Activated CD8-positive, alpha-beta memory T cell treated with anti-CD3 and anti-CD28 coated beads for 24 hours (primary cell): ENCODE data around the gene NRGN.

Source experiments
- DNase-seq: peaks from one replicate; pipeline ENCODE4 v3.0.0-alpha.2; 2020

Gene NRGN

DNA sequence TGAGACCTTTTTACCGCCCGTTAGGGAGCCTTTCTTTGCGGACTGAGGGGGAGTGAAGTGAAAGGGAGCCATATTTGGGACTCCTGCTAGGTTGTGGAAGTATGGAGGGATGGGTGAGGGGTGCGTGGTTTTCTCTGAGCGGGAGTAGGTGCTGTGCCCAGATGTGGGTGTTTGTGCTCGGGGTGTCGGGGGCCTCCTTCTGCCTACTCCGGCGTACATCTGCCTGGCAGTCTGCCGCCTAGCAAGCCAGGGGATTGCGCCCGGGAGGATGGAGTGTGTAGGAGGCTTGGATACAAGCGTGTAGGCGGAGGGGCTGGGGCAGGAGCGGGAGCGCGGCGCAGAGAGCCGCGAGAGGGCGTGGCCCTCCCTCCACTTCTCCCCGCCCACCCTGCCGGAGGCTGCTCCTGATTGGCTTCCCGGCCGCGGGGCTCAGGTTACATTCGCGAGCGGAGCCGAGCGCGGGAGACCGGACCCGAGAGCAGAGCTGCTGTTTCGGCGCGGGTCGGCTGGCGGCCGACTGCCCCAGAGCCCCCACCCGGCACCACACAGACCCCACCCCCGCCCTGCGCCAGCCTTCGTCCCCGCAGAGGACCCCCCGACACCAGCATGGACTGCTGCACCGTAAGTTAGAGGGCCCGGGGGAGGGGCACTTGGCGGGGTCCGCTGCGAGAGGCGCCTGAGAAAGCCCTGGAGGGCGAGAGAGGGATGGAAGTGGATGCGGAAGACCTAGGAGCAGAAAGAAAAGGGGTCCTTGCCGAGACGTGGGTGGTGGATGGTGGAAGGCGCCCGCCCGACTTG lies at the start of gene NRGN:
Gene NRGN (plus strand): TSS at position 464 of the 798 bp plus-strand sequence. CDS start 143 bp downstream, at position 607.
- DNase-seq, result peak; percentile 90

DNA sequence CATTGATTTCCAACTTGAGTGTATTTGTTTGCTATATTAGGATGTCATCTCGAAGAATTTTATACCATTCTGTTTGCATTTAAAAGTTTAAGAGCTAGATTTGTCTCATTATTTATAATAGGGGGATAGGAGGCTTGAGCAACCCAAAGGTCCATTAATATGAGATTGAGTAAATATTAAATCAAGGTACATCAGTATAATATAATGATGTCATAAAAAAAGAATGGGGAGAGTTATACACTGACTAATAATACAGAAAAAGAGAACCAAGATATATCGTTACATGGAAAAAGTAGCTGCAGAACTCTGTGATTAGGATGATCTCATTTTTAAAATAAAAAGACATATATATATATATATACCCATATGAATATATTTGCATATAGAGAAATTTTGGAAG lies 46.6 kb upstream of the NRGN start:
- DNase-seq, result no peak

DNA sequence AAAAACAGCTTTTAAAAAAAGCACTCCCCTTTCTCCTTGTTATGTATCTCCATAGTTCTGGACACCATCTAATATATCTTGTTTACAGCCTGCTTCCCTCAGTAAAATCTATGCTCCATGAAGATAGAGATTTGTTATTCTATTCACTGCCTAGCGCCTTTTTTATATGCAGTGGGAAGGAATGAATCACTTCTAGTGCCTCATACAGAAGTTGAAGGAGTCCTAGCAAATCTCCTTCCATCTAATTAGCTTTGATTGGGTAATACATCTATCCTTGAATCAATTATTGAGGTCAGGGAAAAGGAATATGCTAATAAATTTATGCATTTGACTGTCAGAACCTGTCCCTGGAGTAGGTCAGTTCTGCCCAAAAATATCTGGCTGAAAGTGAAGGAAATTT lies 40.2 kb upstream of the NRGN start:
- no peak for DNase-seq

DNA sequence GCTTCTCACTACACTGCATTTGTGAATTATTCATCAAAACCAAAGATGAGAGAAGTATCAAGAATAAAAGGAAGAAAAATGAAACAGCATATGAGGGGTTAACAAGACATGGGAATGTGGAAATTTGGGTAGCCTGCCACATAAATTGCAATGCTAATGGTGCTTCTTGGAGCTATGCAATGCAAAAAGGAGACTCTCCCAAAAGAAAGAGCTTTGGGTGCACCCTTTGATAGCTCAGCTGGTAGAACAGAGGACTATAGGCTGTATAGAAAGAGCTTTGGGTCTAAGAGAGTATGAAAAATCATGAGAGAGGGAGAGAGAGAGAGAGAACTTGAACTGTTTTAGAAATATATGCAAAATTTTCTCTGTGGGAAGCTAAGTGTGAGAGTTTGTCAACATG lies 39.7 kb upstream of the NRGN start:
- DNase-seq, result no peak

DNA sequence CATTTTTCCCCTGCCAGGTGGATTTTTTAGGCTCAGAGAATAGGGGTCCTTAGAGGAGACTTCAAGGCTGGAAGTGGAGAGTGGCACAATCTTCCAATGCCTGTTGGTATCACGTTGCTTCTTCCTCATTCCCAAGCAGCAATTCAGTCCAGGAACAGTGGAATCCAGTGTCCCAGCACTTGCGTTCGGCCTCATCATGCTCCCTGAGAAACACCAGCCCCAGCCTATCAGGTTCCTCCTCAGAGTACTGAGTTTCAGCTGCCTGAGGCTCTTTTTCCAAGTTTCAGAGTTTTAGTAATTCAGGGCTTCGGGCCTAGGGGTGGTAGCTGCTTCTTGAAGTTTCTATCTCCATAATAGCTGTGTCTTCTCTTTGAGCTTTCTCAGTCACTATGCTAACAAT lies 31.9 kb upstream of the NRGN start:
- no peak for DNase-seq

DNA sequence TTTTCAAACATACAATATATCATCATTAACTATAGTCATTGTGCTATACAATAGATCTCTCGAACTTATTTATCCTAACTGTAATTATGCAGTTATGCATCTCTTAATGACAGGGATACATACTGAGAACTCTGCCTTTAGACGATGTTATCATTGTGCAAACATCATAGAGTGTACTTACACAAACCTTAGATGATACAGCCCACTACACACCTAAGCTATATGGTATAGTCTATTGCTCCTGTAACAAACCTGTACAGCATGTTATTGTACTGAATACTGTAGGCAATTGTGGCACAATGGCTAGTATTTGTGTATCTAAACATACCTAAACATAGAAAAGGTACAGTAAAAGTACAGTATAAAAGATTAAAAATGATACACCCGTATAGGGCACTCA lies 27.4 kb upstream of the NRGN start:
- DNase-seq, result no peak

DNA sequence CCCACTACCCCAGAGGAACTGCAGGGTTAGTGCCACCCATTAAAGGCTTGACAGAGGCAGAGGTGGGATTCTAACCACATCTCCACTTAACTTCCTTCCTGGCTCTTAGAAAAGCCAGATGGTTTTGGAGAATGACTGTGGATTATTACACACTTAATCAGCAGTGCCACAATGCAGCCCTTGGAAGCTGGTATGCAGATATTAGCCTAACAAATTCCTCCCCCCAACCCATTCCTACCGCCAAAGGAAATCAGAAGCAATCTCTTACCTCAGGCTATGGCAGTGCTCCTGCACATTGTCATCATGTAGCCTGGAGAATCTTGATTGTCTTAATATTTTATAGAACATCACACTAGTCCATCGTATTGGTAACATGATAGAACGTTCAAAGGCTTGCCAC lies 23.2 kb upstream of the NRGN start:
- no peak for DNase-seq

DNA sequence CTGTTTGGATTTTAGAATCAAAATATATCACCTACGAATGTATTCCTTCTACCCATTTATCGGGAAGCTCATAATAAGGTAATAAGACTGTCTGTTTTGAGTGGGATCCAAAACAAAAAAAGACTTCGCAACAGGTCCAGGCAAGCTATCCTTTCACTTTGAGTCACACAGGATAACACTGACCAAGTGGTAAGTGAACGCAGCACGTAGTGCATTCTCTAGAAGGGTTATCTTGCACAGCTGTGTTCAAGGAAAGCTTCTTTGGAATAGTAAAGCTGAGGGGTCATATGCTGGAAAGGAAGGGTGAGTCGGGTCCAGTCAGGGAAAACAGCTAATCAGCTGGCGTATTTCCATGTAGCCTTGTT lies 22.3 kb upstream of the NRGN start:
- no peak for DNase-seq

DNA sequence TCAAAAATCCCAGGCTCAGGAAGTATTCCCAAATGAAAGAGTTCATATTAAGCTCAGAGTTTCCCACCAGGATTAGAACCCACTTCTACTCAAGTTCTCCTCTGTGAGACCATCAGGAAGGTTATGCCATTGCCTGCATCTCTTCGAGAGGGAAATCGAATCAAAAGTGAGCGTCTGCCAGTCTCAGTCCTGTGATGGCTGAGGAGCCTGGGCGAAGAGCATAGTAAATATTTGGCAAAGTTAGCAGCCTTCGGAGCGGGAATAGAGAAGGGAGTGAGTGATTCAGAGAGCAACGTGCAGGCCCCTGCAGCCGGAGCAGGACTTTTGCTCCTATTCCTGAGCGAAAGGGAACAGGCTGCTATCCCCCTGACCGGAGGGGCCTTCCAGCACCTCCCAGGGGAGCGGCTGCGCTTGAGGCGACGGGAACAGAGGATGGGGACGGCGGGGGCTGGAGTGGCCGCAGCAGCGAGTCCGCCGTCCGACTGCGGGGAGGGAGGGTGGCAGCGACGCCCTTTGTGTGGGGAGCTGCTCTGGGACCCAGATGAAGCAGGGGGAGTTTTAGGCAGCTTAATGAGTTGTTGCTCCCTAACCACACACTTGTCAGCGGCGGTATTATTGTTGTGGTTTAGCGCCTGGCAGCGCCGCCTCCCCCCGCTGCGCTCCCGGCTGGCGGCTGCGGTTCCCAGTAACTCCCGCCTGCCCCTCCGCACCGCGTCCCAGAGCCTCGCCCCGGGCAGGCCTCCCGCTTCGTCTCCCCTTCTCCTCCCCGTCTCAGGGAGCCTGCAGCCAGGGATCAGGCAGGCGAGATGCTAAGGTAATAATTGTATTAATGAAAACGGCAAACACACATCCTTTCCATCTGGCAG lies 21.7 kb upstream of the NRGN start:
- DNase-seq, result no peak

DNA sequence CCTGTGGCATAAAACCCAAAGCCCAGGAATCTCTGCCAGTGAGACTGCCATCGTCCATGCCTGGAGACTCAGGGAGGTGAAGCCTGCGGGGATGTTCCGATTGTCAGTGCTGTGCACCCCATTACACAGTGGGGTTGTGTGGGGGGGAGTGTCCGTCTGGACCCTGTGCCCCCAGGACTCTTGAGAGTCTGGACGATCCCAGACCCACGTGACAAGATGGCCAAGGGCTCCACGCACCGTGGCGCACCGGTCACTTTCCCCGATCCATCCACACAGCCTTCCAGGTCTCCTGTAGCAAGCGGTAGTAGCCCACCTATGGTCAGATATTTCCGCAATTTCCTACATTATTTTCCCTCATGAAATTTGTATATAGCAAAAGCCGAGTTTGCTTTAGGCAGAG lies 20.9 kb upstream of the NRGN start:
- no peak for DNase-seq

DNA sequence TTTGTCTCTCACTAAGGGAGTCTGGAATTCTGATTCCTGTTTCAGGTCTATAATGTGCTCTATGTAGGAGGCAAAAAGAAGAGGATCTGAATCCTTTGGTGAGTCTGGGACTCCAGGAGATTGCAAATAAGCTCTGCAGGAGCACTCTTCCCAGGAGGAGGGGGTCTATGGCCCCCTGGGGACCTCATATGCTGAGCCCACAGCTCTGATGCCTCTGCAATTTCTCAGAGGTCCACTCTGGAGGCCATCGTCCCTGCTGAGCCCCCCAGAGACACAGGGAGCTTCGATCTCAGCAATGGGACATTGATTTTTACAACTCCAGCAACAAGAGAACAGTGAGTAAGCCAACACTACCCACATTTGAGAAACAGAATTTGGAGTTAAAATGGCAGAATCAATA lies 20.2 kb upstream of the NRGN start:
- DNase-seq, result no peak

DNA sequence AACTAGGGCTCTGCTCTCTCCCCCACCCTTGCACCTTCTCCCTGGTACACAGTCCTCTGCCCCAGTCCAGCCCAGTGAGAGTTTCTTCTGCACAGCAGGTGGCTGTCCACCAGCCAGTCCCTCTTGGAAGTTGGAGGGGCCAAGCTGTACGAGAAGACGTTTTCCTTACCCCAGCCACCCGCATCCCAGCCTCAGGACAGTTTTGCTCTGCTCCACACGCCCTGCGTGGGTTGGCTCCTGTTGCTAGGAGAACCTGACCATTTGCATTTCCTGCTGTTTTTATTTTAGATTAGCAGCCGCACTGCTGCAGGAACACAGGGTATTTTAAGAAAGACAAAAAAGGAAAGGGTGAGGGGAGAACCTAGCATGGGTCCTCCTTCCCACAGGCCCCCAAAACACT lies 17.6 kb upstream of the NRGN start:
- no peak for DNase-seq

DNA sequence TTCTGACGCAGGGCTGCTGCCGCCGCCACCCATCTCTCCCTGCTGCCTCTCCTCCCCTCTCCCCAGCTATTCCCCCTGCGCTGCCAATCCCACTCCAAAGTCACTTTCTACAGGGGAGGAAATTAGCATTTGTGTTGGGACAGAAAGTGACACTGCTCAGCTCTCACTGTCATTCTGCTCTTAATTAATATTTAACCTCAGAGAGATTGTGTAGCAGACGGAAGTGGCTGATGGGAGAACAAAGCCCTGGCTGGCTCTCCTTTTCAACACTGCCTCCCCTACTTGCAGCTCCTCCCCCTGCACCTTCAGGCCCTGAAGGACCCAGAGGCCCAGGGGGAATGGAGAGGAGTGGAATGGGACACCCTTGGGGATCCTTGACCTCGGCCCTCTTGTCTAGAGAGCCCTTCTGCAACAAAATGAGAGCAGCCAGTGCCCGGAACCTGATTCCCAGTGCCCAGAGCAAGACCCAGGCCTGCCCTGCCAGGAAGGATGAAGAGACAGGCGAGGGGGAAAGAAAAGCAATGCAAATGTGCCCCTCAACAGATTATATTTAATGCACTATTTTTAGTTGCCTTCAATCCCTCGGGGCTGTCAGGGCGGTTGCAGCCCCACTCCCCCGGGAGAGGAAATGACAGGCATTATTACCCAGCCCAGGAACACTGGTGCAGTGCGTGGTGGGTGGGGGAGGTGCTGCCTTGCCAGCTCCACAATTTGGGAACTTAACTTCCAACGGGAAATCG lies 14.6 kb upstream of the NRGN start:
- DNase-seq, result no peak

DNA sequence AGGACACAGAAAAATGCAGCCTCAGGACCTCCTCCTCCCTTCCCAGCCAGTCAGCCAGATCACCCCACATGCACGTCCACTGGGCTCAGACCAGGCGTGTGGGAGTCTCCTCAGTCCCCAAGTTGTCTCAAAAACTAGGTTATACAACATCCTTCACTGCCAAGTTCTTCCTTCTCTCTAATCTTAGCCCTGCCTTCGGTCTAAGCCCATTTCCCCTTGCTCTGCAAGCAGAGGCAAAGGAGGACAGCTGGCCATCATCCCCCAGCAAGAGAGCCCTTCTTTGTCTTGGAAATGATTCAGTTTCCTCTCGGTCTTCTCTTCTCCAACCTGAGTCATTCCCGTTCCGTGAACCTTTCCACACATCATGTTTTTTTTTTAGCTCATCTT lies 14.0 kb upstream of the NRGN start:
- DNase-seq, result no peak

DNA sequence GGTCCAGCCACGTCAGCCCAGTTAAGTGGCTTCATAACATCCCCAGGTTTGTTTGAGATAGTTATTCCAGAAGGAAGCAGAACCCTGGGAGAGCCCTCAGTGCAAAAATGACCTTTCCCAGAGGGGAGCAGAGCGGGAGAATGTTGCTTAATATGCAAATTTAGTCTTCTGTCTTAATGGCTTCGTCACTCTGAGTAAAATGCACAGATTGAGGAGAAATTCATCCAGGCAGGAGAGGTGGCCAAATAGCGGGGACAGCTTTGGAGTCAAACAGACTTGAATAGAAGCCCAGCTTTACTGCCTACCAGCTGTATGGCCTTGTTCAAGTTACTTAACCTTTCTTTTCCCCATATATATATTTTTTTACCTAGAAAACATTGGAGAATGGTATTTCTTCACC lies 12.3 kb upstream of the NRGN start:
- no peak for DNase-seq

DNA sequence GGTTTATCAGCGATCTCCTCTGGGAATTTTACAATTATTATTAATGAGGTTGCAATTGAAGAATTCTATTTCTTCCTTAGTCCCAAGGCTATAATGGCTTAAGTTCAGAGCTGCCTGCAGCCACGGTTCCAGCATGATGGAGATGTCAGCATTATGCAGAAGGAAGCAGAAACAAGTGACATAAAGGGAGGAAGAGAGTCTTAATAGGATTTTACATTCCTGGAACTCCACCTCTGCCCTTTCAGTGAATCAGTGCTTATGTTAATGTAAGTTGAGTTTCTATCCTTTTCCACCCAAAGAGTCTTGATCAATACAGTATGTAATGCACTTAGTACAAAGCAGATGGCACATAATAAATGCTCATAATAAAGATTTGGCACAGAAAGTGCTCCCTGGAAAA lies 11.6 kb upstream of the NRGN start:
- DNase-seq, result no peak

DNA sequence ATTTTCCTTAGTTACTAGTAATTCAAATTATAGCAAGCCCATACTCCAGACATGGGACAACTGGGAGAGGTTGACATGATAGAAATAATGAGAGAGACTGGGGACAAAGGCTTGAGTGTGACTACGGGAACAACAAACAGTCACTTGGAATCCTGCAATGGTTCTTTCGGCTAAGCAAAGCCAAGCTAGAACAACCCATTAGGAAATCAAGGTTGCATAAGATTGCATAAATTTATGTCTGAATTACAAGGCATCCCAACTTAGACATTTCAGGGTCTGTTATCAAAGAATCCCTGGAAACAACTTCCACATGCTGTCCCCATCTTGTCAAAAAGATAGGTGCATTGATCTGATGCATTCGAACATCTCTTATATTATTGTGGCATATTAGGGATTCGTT lies 10.2 kb upstream of the NRGN start:
- no peak for DNase-seq

DNA sequence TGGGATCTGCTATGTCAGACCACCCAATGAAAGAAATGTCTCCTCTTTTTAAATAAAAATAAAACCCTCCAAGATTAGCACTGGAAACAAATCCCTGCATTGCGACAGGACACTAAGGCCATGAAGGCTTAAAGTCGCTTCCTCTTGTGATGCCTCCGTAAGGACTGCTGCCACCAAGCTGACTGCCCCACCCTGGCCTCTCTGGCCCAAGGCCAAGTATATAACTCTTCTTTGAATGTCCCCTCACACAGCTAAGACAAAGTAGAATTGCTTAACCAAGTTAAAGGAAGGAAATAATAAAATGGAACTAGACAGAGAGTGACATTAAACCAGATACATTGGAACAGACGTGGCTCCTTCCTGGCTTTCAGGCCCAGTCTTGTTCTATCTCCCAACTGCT lies 7.5 kb upstream of the NRGN start:
- DNase-seq, result no peak

DNA sequence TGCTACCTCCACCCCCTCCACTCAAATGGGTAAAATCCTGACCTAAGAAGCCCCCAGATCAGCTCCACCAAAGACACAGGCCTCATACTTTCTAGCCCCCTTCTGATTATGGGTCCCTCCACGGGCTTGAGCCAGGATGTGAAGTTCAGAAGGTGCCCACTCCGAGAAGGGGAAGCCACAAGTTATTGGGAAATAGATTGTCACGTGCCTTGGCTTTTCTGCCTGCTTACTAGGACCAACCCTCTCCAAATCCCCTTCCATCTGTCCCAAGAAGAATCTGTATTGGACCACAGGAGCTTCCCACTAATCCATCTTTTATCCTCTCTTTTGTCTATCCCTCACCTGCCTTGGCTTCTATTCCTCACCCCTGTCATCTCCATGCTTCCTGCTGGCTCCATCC lies 3.0 kb upstream of the NRGN start:
- no peak for DNase-seq

DNA sequence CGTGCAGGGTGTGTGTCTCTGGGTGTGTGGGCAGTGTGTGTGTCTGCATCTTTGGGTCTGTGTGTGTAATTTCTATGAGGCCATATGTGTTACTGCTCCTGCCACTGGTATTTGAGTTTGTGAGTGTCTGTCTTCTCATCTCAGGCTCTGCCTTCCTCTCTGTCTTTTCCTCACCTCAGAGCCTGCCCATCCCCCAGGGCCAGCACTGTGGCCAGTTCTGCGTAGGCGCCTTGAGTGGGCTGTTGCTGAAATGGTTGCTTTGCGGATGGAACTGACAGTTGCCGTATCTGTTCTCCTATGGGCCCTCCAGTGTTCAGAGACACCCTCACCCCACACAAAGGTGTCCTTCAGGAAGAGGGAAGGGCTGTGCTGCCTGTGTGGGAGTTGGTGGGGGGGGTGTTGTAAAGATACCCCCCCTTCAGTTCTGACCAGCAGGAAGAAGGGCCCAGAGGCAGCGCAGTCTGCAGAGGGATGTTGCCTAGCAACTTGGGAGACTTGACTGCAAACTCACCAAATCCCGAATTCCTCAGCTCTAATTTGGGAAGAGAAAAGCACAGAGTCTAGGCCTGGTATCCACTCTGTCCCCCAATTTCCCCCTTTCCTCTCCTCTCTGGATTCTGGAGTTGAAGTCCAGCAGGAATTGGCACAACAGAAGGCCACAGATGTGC lies 2.0 kb upstream of the NRGN start:
- DNase-seq, result no peak

DNA sequence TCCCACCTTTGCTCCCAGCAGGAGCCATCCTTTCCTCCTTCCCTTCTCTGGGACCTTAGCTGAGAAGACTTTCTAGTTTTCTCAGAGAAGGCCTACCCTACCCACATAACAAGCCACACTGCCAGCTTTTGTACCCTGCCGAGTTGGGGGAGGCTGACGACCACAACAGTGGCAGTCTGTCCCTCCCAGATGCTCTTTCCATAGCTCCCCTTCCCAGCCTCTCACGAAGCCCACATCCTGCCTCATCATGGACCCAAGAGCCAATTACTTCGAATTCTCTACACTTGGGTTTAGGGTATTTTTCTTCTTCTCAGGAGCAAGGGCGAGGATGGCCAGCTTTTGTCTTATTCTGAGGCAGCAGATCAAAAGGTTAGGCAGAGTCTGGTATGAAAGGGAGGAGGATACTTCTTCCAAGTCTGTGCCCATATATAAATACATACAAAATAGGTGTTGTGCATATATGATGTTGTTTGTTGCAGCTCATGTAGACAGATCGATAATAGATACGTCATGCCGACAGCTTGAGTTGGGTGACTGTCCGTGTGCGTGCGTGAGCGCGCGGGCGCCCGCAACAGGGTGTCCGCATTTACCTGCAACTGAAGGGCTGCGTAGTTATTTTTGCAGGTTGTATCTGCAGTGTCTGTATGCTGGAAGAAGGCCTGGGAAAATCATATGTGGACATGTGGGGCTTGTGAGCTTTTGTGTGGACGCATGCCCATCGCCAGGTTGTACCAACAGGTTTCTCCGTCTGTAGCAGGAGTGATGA lies 846 bp upstream of the NRGN start:
- no peak for DNase-seq

DNA sequence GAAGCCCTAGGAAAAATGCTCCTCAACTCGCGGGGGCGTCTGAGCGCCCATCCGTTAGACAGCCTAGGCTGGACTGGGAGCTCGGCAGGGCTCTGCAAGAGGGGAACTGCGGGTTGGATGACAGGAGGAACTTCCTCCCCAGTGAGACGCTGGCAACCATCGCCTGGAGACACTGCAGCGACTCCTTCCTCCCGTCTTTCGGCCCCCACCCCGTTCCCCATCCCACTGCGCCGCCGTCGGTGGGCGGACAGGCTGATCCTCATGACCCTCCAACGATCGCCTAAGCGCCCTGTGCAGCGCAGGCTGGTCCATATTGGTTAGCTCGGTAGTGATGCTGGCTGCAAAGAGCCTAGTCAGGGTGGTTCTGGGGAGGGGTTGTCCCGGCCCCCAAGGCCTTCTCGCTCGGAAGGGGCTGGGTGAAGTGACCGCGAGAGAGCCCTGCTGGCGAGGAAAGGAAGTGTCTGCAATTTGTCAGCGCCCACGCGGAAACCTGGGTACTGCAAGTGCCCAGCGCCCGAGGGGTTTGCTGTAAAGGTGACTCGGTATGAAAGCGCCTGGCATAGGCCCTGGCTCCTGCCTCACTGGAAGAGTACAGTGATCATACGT lies 638 bp downstream of the NRGN start:
- DNase-seq, result peak; percentile 74
